CD14-positive monocyte (primary cell): ENCODE results near the gene EPS15. TPM values are rescaled to one million over a fixed set of nuclear protein-coding genes. Genes with fewer than 3 reads are reported as not detected.
"Not testable (repeated sequence)": the region's sequence is repeated elsewhere in the genome, so short reads cannot be mapped to it uniquely, and the experiment has no call there.

Experiments used
- DNase-seq, 3 donors: peaks; one replicate each; pipeline ENCODE4 v3.0.0-alpha.2; 2011 to 2022
- H2AFZ ChIP-seq: 2 replicates; pipeline ENCODE4 v1.6.0; 2012; ENCODE audit warnings: mild to moderate bottlenecking, low read depth, low read length, inconsistent platforms; ENCODE audit not compliant: insufficient read depth, poor library complexity, severe bottlenecking
- H3K27ac ChIP-seq, 2 donors: 1 replicate in 1 of 2; 2 replicates in 1 of 2; pipeline ENCODE4 v1.5.1; 2012 to 2013; ENCODE audit warnings: low read length in 2 of 2, control low read depth in 1 of 2, inconsistent platforms in 1 of 2, low read depth in 1 of 2, mild to moderate bottlenecking in 1 of 2
- H3K27me3 ChIP-seq, 2 donors: one replicate each; pipeline versions ENCODE4 v1.6.0 to v1.6.1; 2011 to 2013; ENCODE audit warnings: low read length in 2 of 2; ENCODE audit not compliant: control insufficient read depth in 2 of 2, insufficient read depth in 2 of 2
- H3K36me3 ChIP-seq, 2 donors: replicated peaks in 1 of 2; 1 replicate in 1 of 2; 2 replicates in 1 of 2; pipeline versions ENCODE4 v1.5.1 to v1.6.1; 2012 to 2013; ENCODE audit warnings: low read length in 2 of 2, control low read depth in 1 of 2, inconsistent platforms in 1 of 2, mild to moderate bottlenecking in 1 of 2; ENCODE audit not compliant: insufficient read depth in 2 of 2, control insufficient read depth in 1 of 2
- H3K4me1 ChIP-seq, 2 donors: 1 replicate in 1 of 2; 2 replicates in 1 of 2; pipeline versions ENCODE4 v1.5.1 to v1.6.1; 2012 to 2013; ENCODE audit warnings: low read length in 2 of 2, control low read depth in 1 of 2, inconsistent platforms in 1 of 2, mild to moderate bottlenecking in 1 of 2, moderate library complexity in 1 of 2; ENCODE audit not compliant: insufficient read depth in 2 of 2, control insufficient read depth in 1 of 2
- H3K4me2 ChIP-seq: replicated peaks from 2 replicates; pipeline ENCODE3; 2012; ENCODE audit warnings: low read length, moderate library complexity, mild to moderate bottlenecking; ENCODE audit not compliant: poor library complexity, severe bottlenecking; ENCODE audit errors: extremely low read depth
- H3K4me3 ChIP-seq, 3 experiments: fragments of 200-600 bp in 1 of 3; sonication (generic) in 1 of 3; replicated peaks in 1 of 3; 1 replicate in 2 of 3; 2 replicates in 1 of 3; pipeline ENCODE4 v1.5.1; 2011 to 2013; ENCODE audit warnings: low read length in 3 of 3, mild to moderate bottlenecking in 3 of 3, control low read depth in 2 of 3, low read depth in 2 of 3, inconsistent platforms in 1 of 3, moderate library complexity in 1 of 3
- H3K79me2 ChIP-seq: 2 replicates; pipeline ENCODE4 v1.6.0; 2012; ENCODE audit warnings: mild to moderate bottlenecking, control low read depth, inconsistent platforms, low read length, moderate library complexity; ENCODE audit not compliant: insufficient read depth
- H3K9ac ChIP-seq: 2 replicates; pipeline ENCODE4 v1.6.0; 2017; ENCODE audit warnings: low read length, mild to moderate bottlenecking; ENCODE audit not compliant: insufficient read depth, poor library complexity, severe bottlenecking
- H3K9me3 ChIP-seq, 2 donors: replicated peaks in 1 of 2; 1 replicate in 1 of 2; 2 replicates in 1 of 2; pipeline versions ENCODE4 v1.5.1 to v1.6.1; 2012 to 2013; ENCODE audit warnings: low read length in 2 of 2, control low read depth in 1 of 2; ENCODE audit not compliant: control insufficient read depth in 1 of 2, insufficient read depth in 1 of 2
- H4K20me1 ChIP-seq: 2 replicates; pipeline ENCODE4 v1.6.0; 2012; ENCODE audit warnings: mild to moderate bottlenecking, low read length, control low read depth, moderate library complexity; ENCODE audit not compliant: insufficient read depth
- H3K27ac Mint-ChIP-seq, 7 donors: one replicate each; pipeline ENCODE4 v1.8.0; 2020; ENCODE audit warnings: mild to moderate bottlenecking in 7 of 7, mixed read lengths in 7 of 7, moderate library complexity in 6 of 7, inconsistent platforms in 2 of 7
- H3K27me3 Mint-ChIP-seq, 3 donors: one replicate each; pipeline ENCODE4 v1.8.0; 2021 to 2022; ENCODE audit warnings: low read depth in 3 of 3, mild to moderate bottlenecking in 3 of 3, mixed read lengths in 3 of 3, moderate library complexity in 3 of 3, inconsistent platforms in 1 of 3
- H3K36me3 Mint-ChIP-seq, 2 donors: one replicate each; pipeline ENCODE4 v1.8.0; 2020; ENCODE audit warnings: mixed read lengths in 2 of 2, inconsistent platforms in 1 of 2, mild to moderate bottlenecking in 1 of 2
- H3K4me1 Mint-ChIP-seq: one replicate; pipeline ENCODE4 v1.8.0; 2020; ENCODE audit warnings: mild to moderate bottlenecking, mixed read lengths
- H3K4me3 Mint-ChIP-seq, 2 donors: one replicate each; pipeline ENCODE4 v1.8.0; 2020; ENCODE audit warnings: mild to moderate bottlenecking in 2 of 2, mixed read lengths in 2 of 2, moderate library complexity in 1 of 2
- H3K9me3 Mint-ChIP-seq, 7 donors: one replicate each; pipeline ENCODE4 v1.8.0; 2020 to 2022; ENCODE audit warnings: mixed read lengths in 7 of 7, mild to moderate bottlenecking in 6 of 7, moderate library complexity in 6 of 7, inconsistent platforms in 2 of 7
- CTCF ChIP-seq: fragments of 200-600 bp; IDR thresholded peaks from one replicate; pipeline ENCODE4 v1.8.0; 2022; ENCODE audit warnings: antibody characterized with exemption, mild to moderate bottlenecking
- WGBS: methylation state at CpG from one replicate; pipeline ENCODE4 v1.1.5; 2013; ENCODE audit warnings: missing lambda C conversion rate; ENCODE audit not compliant: insufficient coverage; 5-methylcytosine and 5-hydroxymethylcytosine counted together
- intact Hi-C, 2 donors: fragments of 100-400 bp; cut with micrococcal nuclease; formaldehyde crosslinking; loops; one replicate each; pipeline versions ENCODE4 v1.15.0 to v1.15.1; 2023
- polyA plus RNA-seq, 3 donors: library from polyadenylated mRNA; depleted of rRNA in 1 of 3; unstranded in 2 of 3; stranded (reverse) in 1 of 3; fragments of 300-500 nt in 2 of 3; fragments of >200 nt in 1 of 3; fragmentation: Illumina TruSeq in 2 of 3; gene quantifications; 1 replicate in 2 of 3; 2 replicates in 1 of 3; pipeline ENCODE4 v1.2.3, GENCODE V29; 2012 to 2021

EPS15 gene
- polyA plus RNA-seq, 3 donors: 26.7 to 53.6 (median 36.4) TPM

DNA sequence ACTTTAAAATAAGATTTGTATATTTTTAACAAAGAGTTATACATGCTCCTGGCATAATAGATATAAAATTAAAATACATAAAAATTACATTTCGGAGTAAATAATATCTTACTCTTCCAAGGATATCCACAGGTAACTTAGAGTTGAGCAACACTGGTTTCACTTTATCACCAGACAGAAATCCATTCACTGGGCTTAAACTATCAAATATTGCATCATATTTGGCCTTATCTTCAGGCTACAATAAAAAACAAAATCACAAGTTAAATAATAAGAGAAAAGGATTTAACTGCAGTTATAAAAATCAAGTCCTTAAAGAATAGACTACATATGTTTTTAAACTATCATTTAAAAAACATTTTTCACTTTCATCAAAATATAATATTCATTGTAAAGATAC, 55.5 kb downstream of the EPS15 start:
- peaks cover 60 to 91% of the 10 kb centered on the region in 2 donors for H3K36me3 ChIP-seq
- intact Hi-C loops: no loop called here
- H3K27me3 Mint-ChIP-seq: no peaks in the 10 kb centered on the region

GRCh38 chr1:51462289-51462688, 56.8 kb downstream of the EPS15 start:
- H3K4me3 ChIP-seq, H3K4me1 Mint-ChIP-seq, H4K20me1 ChIP-seq, DNase-seq, H3K4me3 Mint-ChIP-seq, H3K9ac ChIP-seq, intact Hi-C loops, H3K9me3 Mint-ChIP-seq, H3K27ac ChIP-seq, H3K4me2 ChIP-seq, H2AFZ ChIP-seq, H3K4me1 ChIP-seq, H3K9me3 ChIP-seq, H3K79me2 ChIP-seq, H3K27me3 ChIP-seq, H3K27me3 Mint-ChIP-seq: not testable (repeated sequence)
- H3K36me3 ChIP-seq: peaks cover 53 to 89% of the 10 kb centered on the region in 2 donors
- H3K36me3 Mint-ChIP-seq: peaks cover 63 to 67% of the 10 kb centered on the region in 2 donors
- WGBS: no CpG with 5 or more reads among the region's 2 CpGs
- peak overlapping the region in 2 of 7 donors; percentile 31 to 46 for H3K27ac Mint-ChIP-seq

More for the DNA sequence above, 55.5 kb downstream of the EPS15 start:
- Mint-ChIP-seq H3K27ac (no peak overlapping the region), H3K4me3 (no peak overlapping the region), H3K4me1 (no peaks in the 10 kb centered on the region), H3K36me3 (peaks cover 62 to 65% of the 10 kb centered on the region in 2 donors), H3K9me3 (peaks cover 0 to 1% (median 0%) of the 10 kb centered on the region in 7 donors)
- no peaks in the 10 kb centered on the region for H3K27me3 ChIP-seq
- no peaks in the 10 kb centered on the region for H3K4me1 ChIP-seq
- no peaks in the 10 kb centered on the region for H3K9me3 ChIP-seq
- H4K20me1 ChIP-seq: peaks cover 12% of the 10 kb centered on the region
- H3K9ac ChIP-seq: no peak overlapping the region
- no CpG with 5 or more reads among the region's 1 CpG for WGBS
- no peak for DNase-seq
- no peaks in the 10 kb centered on the region for H3K79me2 ChIP-seq
- H3K4me3 ChIP-seq: no peak overlapping the region
- no peak overlapping the region for H2AFZ ChIP-seq
- no peak for TF ChIP-seq CTCF
- no peak overlapping the region for H3K4me2 ChIP-seq
- H3K27ac ChIP-seq: no peak overlapping the region
